ENCODE data around the gene ANKRD13D.
A peak's percentile ranks its signal among the peaks of the same experiment; 100 is the strongest.

Gene ANKRD13D

GRCh38 chr11:67301313-67301921, 12.3 kb downstream of the ANKRD13D start:
- no peak for TF ChIP-seq CTCF (IDR thresholded peaks at IDR 0.05; ENCODE audit: low read depth, low read length)
- peaks cover 29% of the 10 kb centered on the region for H3K36me3 ChIP-seq
- H3K27me3 ChIP-seq (ENCODE audit: insufficient read depth, low read depth, severe bottlenecking), result no peaks in the 10 kb centered on the region
- no peaks in the 10 kb centered on the region for H3K9me3 ChIP-seq (ENCODE audit: severe bottlenecking)
- DNase-seq, result peak; percentile 10
- H3K27ac ChIP-seq, result peak overlapping the region; percentile 89
- H3K4me3 ChIP-seq (ENCODE audit: low read depth, low read length), result peak overlapping the region; percentile 90; the same call in 1 of the 2 replicates

GRCh38 chr11:67301951-67302516, 12.9 kb downstream of the ANKRD13D start:
- H3K27ac ChIP-seq, result peak overlapping the region; percentile 89
- H3K36me3 ChIP-seq, result peaks cover 24% of the 10 kb centered on the region
- H3K27me3 ChIP-seq (ENCODE audit: insufficient read depth, low read depth, severe bottlenecking), result no peaks in the 10 kb centered on the region
- peak; percentile 87 for DNase-seq
- peak overlapping the region; percentile 90 for H3K4me3 ChIP-seq (ENCODE audit: low read depth, low read length)
- TF ChIP-seq CTCF (IDR thresholded peaks at IDR 0.05; ENCODE audit: low read depth, low read length), result no peak
- H3K9me3 ChIP-seq (ENCODE audit: severe bottlenecking), result no peaks in the 10 kb centered on the region

GRCh38 chr11:67302571-67303131, 13.5 kb downstream of the ANKRD13D start:
- Histone ChIP-seq H3K27me3 (ENCODE audit: insufficient read depth, low read depth, severe bottlenecking) (no peaks in the 10 kb centered on the region), H3K9me3 (ENCODE audit: severe bottlenecking) (no peaks in the 10 kb centered on the region), H3K36me3 (peaks cover 24% of the 10 kb centered on the region), H3K27ac (peak overlapping the region; percentile 89), H3K4me3 (ENCODE audit: low read depth, low read length) (peak overlapping the region; percentile 90)
- TF ChIP-seq CTCF (IDR thresholded peaks at IDR 0.05; ENCODE audit: low read depth, low read length), result no peak
- DNase-seq, result peak; percentile 55

- peak; percentile 77 for DNase-seq
- H3K9me3 ChIP-seq (ENCODE audit: severe bottlenecking), result no peaks in the 10 kb centered on the region
- H3K27me3 ChIP-seq (ENCODE audit: insufficient read depth, low read depth, severe bottlenecking), result no peaks in the 10 kb centered on the region
- H3K36me3 ChIP-seq, result peaks cover 24% of the 10 kb centered on the region
- peak within 1 kb of the TSS; percentile 90 for H3K4me3 ChIP-seq (ENCODE audit: low read depth, low read length)
- TF ChIP-seq CTCF (IDR thresholded peaks at IDR 0.05; ENCODE audit: low read depth, low read length), result no peak
- peak within 1 kb of the TSS; percentile 89 for H3K27ac ChIP-seq
These were observed 14.2 kb downstream of the ANKRD13D start, which contains the start of gene SSH3 for GRCh38 chr11:67303132-67303834. TSS of gene SSH3 (plus strand) at chr11:67303530. CDS start at chr11:67303626, 96 bp downstream.

GRCh38 chr11:67303835-67304411, 14.8 kb downstream of the ANKRD13D start:
- Histone ChIP-seq H3K36me3 (peaks cover 24% of the 10 kb centered on the region), H3K4me3 (ENCODE audit: low read depth, low read length) (peak overlapping the region; percentile 90), H3K27me3 (ENCODE audit: insufficient read depth, low read depth, severe bottlenecking) (no peaks in the 10 kb centered on the region)

More at GRCh38 chr11:67303835-67304411, 14.8 kb downstream of the ANKRD13D start:
- TF ChIP-seq CTCF (IDR thresholded peaks at IDR 0.05; ENCODE audit: low read depth, low read length), result no peak
- Histone ChIP-seq H3K27ac (peak overlapping the region; percentile 89), H3K9me3 (ENCODE audit: severe bottlenecking) (no peaks in the 10 kb centered on the region)
- peak; percentile 45 for DNase-seq
